AG08395 (cell line): Measurements from ENCODE around the gene C1orf210.

Experiments used
- DNase-seq: peaks from one replicate; pipeline ENCODE4 v3.0.0; 2012; ENCODE audit warnings: mixed read lengths, low spot score

C1orf210 gene

DNA sequence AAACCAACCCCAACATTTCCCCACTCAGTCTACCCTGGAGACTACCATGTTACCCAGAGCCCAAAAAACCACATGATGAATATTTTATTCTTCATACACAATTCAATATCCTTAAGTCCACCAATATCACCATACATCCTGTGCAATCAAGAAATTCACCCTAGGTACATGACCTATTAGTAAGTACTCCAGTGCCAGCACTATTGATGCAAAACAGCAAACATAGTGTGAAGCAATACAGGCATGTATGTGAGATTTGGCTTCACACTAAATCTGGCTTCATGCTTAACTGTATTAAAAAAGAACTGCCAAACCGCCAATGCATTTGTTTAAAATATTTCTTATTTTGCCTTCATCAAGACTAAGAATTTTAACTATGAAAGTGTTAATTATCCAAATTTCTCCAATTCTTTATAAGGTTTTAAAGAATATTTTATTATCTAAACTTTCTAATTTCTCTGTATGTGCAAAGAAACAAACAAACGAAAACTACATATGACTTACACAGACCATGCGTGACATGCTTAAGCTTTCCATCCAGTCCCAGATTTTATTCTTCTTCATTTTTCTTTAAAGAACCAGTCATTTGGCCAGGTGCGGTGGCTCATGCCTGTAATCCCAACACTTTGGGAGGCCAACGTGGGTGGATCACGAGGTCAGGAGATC is 38.0 kb downstream of the C1orf210 start:
- no peak for DNase-seq

DNA sequence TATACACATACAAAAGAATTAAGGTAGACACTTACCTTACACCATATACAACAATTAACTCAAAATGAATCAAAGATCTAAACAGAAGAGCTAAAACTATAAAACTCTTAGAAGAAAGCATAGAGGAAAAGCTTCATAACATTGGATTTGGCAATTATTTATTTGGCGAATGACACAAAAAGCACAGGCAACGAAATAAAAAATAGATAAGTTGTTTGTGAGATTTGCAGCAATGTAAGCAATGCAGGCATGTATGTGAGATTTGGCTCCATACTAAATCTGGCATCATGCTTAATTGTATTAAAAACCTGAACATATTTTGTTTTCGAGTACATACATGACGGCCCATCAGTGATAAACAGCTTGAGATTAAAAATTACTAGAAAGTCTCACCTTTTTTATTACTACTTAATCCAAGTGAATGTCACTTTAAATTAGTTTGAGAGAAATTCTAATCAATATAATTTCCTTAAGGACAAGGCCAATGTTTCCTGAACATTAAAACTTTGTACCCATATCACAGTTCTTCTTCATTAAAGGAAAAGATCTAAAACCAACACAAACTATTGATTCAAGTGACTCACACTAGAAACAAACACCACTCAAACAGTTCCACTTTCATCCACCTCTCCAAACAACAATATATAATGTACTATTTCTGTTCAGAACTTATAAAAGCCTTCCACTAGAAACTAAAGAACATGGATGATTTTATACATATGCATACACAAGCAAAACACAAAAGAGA is 38.7 kb downstream of the C1orf210 start:
- no peak for DNase-seq

DNA sequence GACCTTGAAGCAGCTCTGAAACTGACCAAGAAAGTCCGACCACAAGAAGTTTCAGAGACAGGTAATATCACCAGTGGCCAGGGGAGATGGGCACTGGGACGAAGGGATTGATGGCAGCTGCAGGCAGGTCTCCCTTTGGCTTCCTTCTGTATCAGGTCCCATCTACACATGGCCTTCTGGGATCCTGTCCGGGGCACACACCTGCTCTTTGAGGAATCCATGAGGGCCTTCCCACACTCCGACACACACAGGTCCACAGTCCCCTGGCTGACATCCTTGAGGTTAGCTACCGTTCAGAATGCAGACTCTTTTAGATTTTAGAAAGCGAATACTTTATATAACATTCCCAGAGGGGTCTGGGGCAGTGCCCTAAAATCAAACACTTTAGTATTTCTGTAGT is 42.1 kb downstream of the C1orf210 start:
- DNase-seq, result no peak

DNA sequence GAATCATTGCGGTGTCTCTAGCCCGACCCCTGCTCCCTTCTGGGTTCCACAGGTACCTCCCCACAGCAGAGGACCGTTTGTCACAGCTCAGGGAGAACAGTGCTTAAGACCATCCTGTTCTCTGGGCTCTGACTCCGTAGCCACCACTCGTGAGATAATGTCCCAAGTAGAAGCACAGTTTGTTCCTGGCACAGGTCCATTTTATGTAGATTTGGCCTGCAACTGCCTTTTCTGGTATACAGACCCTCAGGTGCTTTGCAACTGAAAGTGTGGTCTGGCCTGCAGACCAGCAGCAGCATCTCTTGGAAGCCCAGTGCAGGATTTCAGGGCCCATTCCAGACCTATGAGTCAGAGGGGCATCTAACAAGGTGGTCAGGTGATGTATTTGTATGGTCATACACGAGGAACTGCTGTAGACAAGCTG is 44.0 kb downstream of the C1orf210 start:
- peak; percentile 26 for DNase-seq

DNA sequence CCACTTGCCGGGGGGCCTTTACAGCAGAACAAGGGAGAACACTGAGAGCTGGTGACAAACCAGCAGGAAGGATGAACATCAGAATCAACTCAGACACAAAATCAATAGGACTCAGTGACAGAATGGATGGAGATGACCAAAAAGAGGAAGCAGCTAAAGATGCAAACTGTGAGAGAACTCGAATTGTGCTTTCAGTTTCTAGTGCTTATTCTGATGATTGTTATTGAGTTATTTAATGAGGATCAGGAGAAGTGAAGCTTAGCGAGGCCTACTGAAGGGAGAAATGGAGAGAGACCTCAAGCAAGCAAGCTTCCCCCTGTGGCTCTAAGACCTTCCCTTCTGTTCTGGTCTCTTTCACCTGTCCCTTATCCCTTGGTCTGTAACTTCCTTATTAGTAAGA is 45.9 kb downstream of the C1orf210 start:
- no peak for DNase-seq

DNA sequence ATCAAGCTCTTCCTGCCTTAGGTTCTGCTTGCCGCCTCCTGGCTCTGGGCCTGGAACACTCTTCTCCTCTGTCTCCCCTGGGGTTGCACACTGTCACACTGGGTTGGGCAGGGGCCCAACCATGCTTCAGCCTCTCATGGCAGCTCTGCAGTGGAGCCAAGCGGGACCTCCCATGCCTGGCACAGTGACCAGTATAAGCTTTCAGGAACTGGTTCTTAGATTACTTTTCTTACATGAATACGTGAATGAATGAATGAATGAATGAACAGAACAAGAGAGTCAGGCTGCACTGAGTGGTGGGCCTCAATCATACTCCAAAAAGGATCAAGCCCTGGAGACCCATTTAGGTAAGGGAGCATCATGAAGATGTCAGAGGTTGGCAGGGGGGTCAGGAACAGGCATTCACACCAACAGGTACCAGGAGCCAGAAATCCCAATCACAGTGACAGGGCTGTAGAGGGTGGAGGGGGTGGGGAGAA is 46.4 kb downstream of the C1orf210 start:
- no peak for DNase-seq

DNA sequence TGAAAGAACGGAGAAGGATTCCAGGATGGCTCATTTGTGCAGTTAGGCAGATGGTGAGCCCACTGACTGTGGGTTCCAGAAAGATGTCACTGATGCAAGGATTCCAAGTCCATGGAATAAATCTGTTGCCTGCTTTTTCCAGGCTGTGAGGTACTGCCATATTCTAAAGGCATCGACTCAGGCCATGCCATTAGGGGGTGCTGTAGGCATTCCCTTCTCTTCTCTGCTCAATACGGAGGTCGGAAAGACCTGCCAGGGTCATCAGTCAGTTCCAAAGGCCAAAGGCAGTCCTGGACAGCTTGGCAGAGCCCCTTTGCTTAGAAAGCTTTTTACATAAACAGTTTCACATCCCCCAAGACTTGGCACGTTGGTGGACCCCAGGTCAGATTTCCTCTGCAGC is 47.3 kb downstream of the C1orf210 start:
- peak; percentile 85 for DNase-seq

- no peak for DNase-seq
Measured at GRCh38 chr1:43237121-43237520, 48.3 kb downstream of the C1orf210 start.

GRCh38 chr1:43235451-43236121 is 49.8 kb downstream of the C1orf210 start:
- DNase-seq, result no peak

- DNase-seq, result no peak
Measured at GRCh38 chr1:43235040-43235439, 50.3 kb downstream of the C1orf210 start.

GRCh38 chr1:43234267-43234666 is 51.1 kb downstream of the C1orf210 start:
- DNase-seq, result no peak

DNA sequence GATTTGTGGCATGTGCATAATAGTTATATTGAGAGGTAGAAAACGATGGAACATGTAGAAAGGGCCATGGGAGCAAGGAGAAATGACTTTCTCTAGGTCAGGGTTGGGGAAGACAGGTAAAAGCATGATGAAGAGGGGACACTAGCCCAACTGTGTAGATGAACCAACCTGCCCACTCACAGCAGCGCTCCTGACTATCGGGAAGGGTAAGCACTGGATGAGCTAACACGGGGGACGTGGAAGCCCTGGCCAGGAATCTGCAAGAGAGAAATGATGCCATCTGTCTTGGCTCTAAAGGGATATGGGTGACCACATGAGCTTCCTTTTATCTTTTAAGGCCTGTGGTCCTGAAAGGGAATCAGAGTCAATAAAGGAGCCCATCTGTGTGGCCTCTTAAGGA is 51.8 kb downstream of the C1orf210 start:
- no peak for DNase-seq

GRCh38 chr1:43232482-43232881 is 52.9 kb downstream of the C1orf210 start:
- DNase-seq, result no peak

- DNase-seq, result peak; percentile 65
Measured at GRCh38 chr1:43232074-43232473, 53.3 kb downstream of the C1orf210 start.
